Liver (tissue), 9 donors: Measurements from ENCODE around the gene GALNT4. TPM values are rescaled to one million over a fixed set of nuclear protein-coding genes. Genes with fewer than 3 reads are reported as not detected.

Experiments
- DNase-seq: peaks from one replicate; pipeline ENCODE4 v3.0.0-alpha.2; 2017; ENCODE audit warnings: low spot score
- H3K27ac ChIP-seq, 2 donors: one replicate each; pipeline ENCODE4 v1.7.0; 2013; ENCODE audit warnings: inconsistent platforms in 2 of 2, low read length in 2 of 2, control low read depth in 1 of 2, low read depth in 1 of 2, mild to moderate bottlenecking in 1 of 2
- H3K27me3 ChIP-seq, 4 donors: one replicate each; pipeline versions ENCODE4 v1.6.1 to v1.7.0; 2013; ENCODE audit warnings: low read length in 3 of 4, inconsistent platforms in 1 of 4, mild to moderate bottlenecking in 1 of 4, moderate library complexity in 1 of 4; ENCODE audit not compliant: control insufficient read depth in 4 of 4, insufficient read depth in 4 of 4
- H3K36me3 ChIP-seq, 4 donors: one replicate each; pipeline versions ENCODE4 v1.6.1 to v1.7.0; 2013; ENCODE audit warnings: low read length in 3 of 4, mild to moderate bottlenecking in 3 of 4, low read depth in 1 of 4, moderate library complexity in 1 of 4; ENCODE audit not compliant: control insufficient read depth in 4 of 4, insufficient read depth in 3 of 4
- H3K4me1 ChIP-seq, 4 donors: one replicate each; pipeline versions ENCODE4 v1.6.1 to v1.7.0; 2013; ENCODE audit warnings: low read length in 3 of 4, mild to moderate bottlenecking in 3 of 4, moderate library complexity in 1 of 4; ENCODE audit not compliant: control insufficient read depth in 4 of 4, insufficient read depth in 4 of 4
- H3K4me3 ChIP-seq, 3 donors: one replicate each; pipeline versions ENCODE4 v1.6.1 to v1.7.0; 2013; ENCODE audit warnings: low read length in 3 of 3, control low read depth in 1 of 3, low read depth in 1 of 3, mild to moderate bottlenecking in 1 of 3
- H3K9ac ChIP-seq, 2 donors: one replicate each; pipeline ENCODE4 v1.7.0; 2013; ENCODE audit warnings: low read length in 2 of 2, mild to moderate bottlenecking in 2 of 2, moderate library complexity in 2 of 2, control low read depth in 1 of 2, low read depth in 1 of 2
- H3K9me3 ChIP-seq, 4 donors: one replicate each; pipeline versions ENCODE4 v1.6.1 to v1.7.0; 2013; ENCODE audit warnings: low read length in 3 of 4; ENCODE audit not compliant: control insufficient read depth in 4 of 4
- EGR1 ChIP-seq, 2 donors: IDR thresholded peaks; 2 replicates each; pipeline ENCODE4 v1.6.1; 2016 to 2018; ENCODE audit warnings: antibody characterized with exemption in 2 of 2, low read depth in 2 of 2
- GABPA ChIP-seq, 2 donors: IDR thresholded peaks in 1 of 2; conservative IDR thresholded peaks in 1 of 2; 2 replicates each; pipeline ENCODE4 v1.6.1; 2016; ENCODE audit warnings: antibody characterized with exemption in 2 of 2, mild to moderate bottlenecking in 1 of 2, moderate library complexity in 1 of 2
- MAX ChIP-seq: IDR thresholded peaks from 2 replicates; pipeline ENCODE4 v1.6.1; 2016; ENCODE audit warnings: antibody characterized with exemption
- NR2F2 ChIP-seq: IDR thresholded peaks from 2 replicates; pipeline ENCODE4 v1.6.1; 2016; ENCODE audit warnings: antibody characterized with exemption
- RAD21 ChIP-seq, 2 donors: IDR thresholded peaks; 2 replicates each; pipeline ENCODE4 v1.6.1; 2016; ENCODE audit warnings: antibody characterized with exemption in 2 of 2, mild to moderate bottlenecking in 2 of 2
- REST ChIP-seq: IDR thresholded peaks from 2 replicates; pipeline ENCODE4 v1.6.1; 2016; ENCODE audit warnings: antibody characterized with exemption, mild to moderate bottlenecking
- RXRA ChIP-seq, 2 donors: IDR thresholded peaks; 2 replicates each; pipeline ENCODE4 v1.6.1; 2017 to 2018; ENCODE audit warnings: antibody characterized with exemption in 2 of 2, mild to moderate bottlenecking in 1 of 2
- YY1 ChIP-seq: IDR thresholded peaks from 2 replicates; pipeline ENCODE4 v1.6.1; 2016; ENCODE audit warnings: antibody characterized with exemption, mild to moderate bottlenecking
- ZBTB33 ChIP-seq: IDR thresholded peaks from 2 replicates; pipeline ENCODE4 v1.6.1; 2016; ENCODE audit warnings: antibody characterized with exemption
- WGBS: extraction: QIAGEN DNeasy Blood & Tissue Kit; methylation state at CpG from one replicate; pipeline ENCODE4 v1.1.7; 2013; 5-methylcytosine and 5-hydroxymethylcytosine counted together
- polyA plus RNA-seq, 2 donors: library from polyadenylated mRNA; stranded (reverse) in 1 of 2; unstranded in 1 of 2; fragments of 200-250 nt in 1 of 2; fragments of >200 nt in 1 of 2; fragmentation: Nextera tagmentation in 1 of 2; extraction: Ambion mirVana in 1 of 2; gene quantifications; one replicate each; pipeline versions ENCODE4 v1.2.1 to v1.2.3, GENCODE V29; 2013 to 2015
- total RNA-seq, 2 donors: library from RNA; depleted of rRNA; stranded (reverse); fragments of >200 nt; gene quantifications; one replicate each; pipeline ENCODE4 v1.2.3, GENCODE V29; 2014
- TF ChIP-seq, protein P1 (sequence below): IDR thresholded peaks from 2 replicates; pipeline ENCODE4 v1.6.1; 2016; ENCODE audit warnings: antibody characterized with exemption
- donor health status: healthy.
- donor health status: healthy.
- donor health status: healthy.
- donor health status: healthy.
- donor health status: healthy.

Gene GALNT4
- total and polyA plus RNA-seq, 4 donors: 1.7 to 17.1 (median 5.7) TPM

GRCh38 chr12:89525824-89526770 is 1.5 kb upstream of the GALNT4 start, which contains the start of gene POC1B:
TSS of gene POC1B (minus strand) at chr12:89526047. CDS start at chr12:89525895, 152 bp downstream.
- WGBS: 1% methylated on average over 39 of the region's 39 CpGs
- TF ChIP-seq GABPA (IDR thresholded peaks at IDR 0.05 in 1 of 2, conservative IDR thresholded peaks at IDR 0.05 in 1 of 2): peak in 1 of 2 donors; percentile 36
- TF ChIP-seq REST: peak; percentile 13
- peak; percentile 48 for TF ChIP-seq ZBTB33
- peak; percentile 85 for TF ChIP-seq YY1
- TF ChIP-seq RAD21 (IDR thresholded peaks at IDR 0.05): peak in 1 of 2 donors; percentile 25
- TF ChIP-seq RXRA (IDR thresholded peaks at IDR 0.05): peak; percentile 39 to 44
- TF ChIP-seq MAX: peak; percentile 99
- TF ChIP-seq NR2F2: no peak
- peak in 1 of 2 donors; percentile 34 for TF ChIP-seq EGR1 (IDR thresholded peaks at IDR 0.05; ENCODE audit: low read depth in 2 of 2)
- TF ChIP-seq, protein P1, sequence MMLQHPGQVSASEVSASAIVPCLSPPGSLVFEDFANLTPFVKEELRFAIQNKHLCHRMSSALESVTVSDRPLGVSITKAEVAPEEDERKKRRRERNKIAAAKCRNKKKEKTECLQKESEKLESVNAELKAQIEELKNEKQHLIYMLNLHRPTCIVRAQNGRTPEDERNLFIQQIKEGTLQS: no peak
- Histone ChIP-seq H3K36me3 (no peaks in the 10 kb centered on the region), H3K27ac (peak within 1 kb of the TSS; percentile 93 to 97), H3K4me3 (peak within 1 kb of the TSS; percentile 73 to 89 (median 87)), H3K9ac (peak within 1 kb of the TSS; percentile 87 to 96), H3K27me3 (no peaks in the 10 kb centered on the region), H3K9me3 (no peaks in the 10 kb centered on the region), H3K4me1 (peaks cover 5 to 40% (median 36%) of the 10 kb centered on the region in 4 donors)
- DNase-seq: peak; percentile 88

GRCh38 chr12:89525305-89525823 is 768 bp upstream of the GALNT4 start:
- Histone ChIP-seq H3K4me3 (peak overlapping the region; percentile 73 to 89 (median 87)), H3K27ac (peak overlapping the region; percentile 93 to 97), H3K9me3 (no peaks in the 10 kb centered on the region), H3K27me3 (no peaks in the 10 kb centered on the region), H3K9ac (peak overlapping the region; percentile 87 to 96), H3K4me1 (peaks cover 5 to 40% (median 37%) of the 10 kb centered on the region in 4 donors), H3K36me3 (no peaks in the 10 kb centered on the region)
- TF ChIP-seq MAX (no peak), ZBTB33 (no peak)
- under 1% methylated on average over 53 of the region's 53 CpGs for WGBS
- peak; percentile 66 for DNase-seq
